B cell (primary cell): ENCODE results near the gene MYB.

Experiments
- CTCF ChIP-seq: fragments of 200-600 bp; IDR thresholded peaks from one replicate; pipeline ENCODE4 v1.8.0; 2022; ENCODE audit warnings: antibody characterized with exemption, mild to moderate bottlenecking
- EZH2 ChIP-seq: IDR thresholded peaks from 2 replicates; pipeline ENCODE4 v1.6.1; 2012; ENCODE audit warnings: borderline replicate concordance, low read depth, mild to moderate bottlenecking, moderate library complexity, low read length; ENCODE audit not compliant: insufficient read depth, poor library complexity, severe bottlenecking

GRCh38 chr6:135192256-135193174 is 11.4 kb downstream of the MYB start:
- no peak for TF ChIP-seq EZH2
- no peak for TF ChIP-seq CTCF
